ENCODE measurements around the gene MFSD6L. TPM values are rescaled to one million over a fixed set of nuclear protein-coding genes. Genes with fewer than 3 reads are reported as not detected.

Gene MFSD6L
- total RNA-seq, 1 experiment from 2014 or later = 2.1 TPM

- H3K4me3 Mint-ChIP-seq = no peak overlapping the region
- Histone ChIP-seq H2BK120ac (ENCODE audit: low read depth, low read length, poor library complexity, severe bottlenecking) (no peak overlapping the region), H3K23me2 (ENCODE audit: insufficient read length, low read depth, low read length, poor library complexity, severe bottlenecking) (no peaks in the 10 kb centered on the region), H3K27ac (ENCODE audit: insufficient read length, low read depth, low read length) (no peak overlapping the region), H3K4me2 (ENCODE audit: insufficient read depth, insufficient read length, low read length) (no peak overlapping the region), H4K20me1 (ENCODE audit: control insufficient read depth, insufficient read depth, insufficient read length) (no peaks in the 10 kb centered on the region), H3K79me1 (ENCODE audit: insufficient read depth, low read depth, low read length, poor library complexity, severe bottlenecking) (no peaks in the 10 kb centered on the region), H2BK12ac (ENCODE audit: insufficient read length, low read depth, low read length) (no peak overlapping the region), H3T11ph (ENCODE audit: low read length) (no peak overlapping the region), H2AK5ac (ENCODE audit: insufficient read length, low read length) (no peak overlapping the region), H2BK15ac (ENCODE audit: low read depth, low read length) (no peak overlapping the region), H3K9me3 (ENCODE audit: control insufficient read depth, low read depth, low read length) (no peaks in the 10 kb centered on the region), H2BK20ac (ENCODE audit: low read depth, low read length, poor library complexity, severe bottlenecking) (no peak overlapping the region), H4K91ac (ENCODE audit: insufficient read length, low read depth, low read length) (no peak overlapping the region), H3K9ac (ENCODE audit: extremely low read depth, insufficient read length, low read length) (no peak overlapping the region), H3K4me1 (ENCODE audit: insufficient read depth, low read length) (no peaks in the 10 kb centered on the region), H3K18ac (ENCODE audit: insufficient read length, low read depth, low read length) (no peak overlapping the region), H3K27me3 (ENCODE audit: insufficient read depth, low read length) (no peaks in the 10 kb centered on the region), H2BK5ac (ENCODE audit: insufficient read length, low read length) (no peak overlapping the region), H4K5ac (ENCODE audit: insufficient read length, low read depth, low read length) (no peak overlapping the region), H4K8ac (replicated peaks; ENCODE audit: insufficient read length, low read depth, low read length) (no peak overlapping the region), H3K79me2 (ENCODE audit: insufficient read depth, low read length) (no peaks in the 10 kb centered on the region), H3K23ac (ENCODE audit: insufficient read length, low read depth, low read length) (no peak overlapping the region), H3K56ac (ENCODE audit: insufficient read length, low read depth, low read length) (no peak overlapping the region), H3K4ac (ENCODE audit: low read depth, low read length) (no peak overlapping the region), H2AFZ (ENCODE audit: low read length) (no peak overlapping the region), H3K14ac (ENCODE audit: insufficient read depth, low read length) (no peak overlapping the region)
- H3K9me3 Mint-ChIP-seq = peaks cover 3 to 10% of the 10 kb centered on the region in 2 experiments; a peak in 3 of 5 replicates
- peaks cover 13% of the 10 kb centered on the region for H3K27me3 Mint-ChIP-seq (ENCODE audit: low read depth)
- WGBS (ENCODE audit: extremely low coverage, insufficient read length, low lambda C conversion rate) = no CpG with 5 or more reads among the region's 19 CpGs
- peaks cover 4 to 11% of the 10 kb centered on the region in 2 experiments; a peak in 3 of 4 replicates for H3K4me1 Mint-ChIP-seq
- DNase-seq = no peak
- no peaks in the 10 kb centered on the region; a peak in 1 of 7 replicates for H3K36me3 Mint-ChIP-seq (ENCODE audit: insufficient read depth in 1 of 3, low read depth in 3 of 3)
- no peak overlapping the region; a peak in 1 of 7 replicates for H3K27ac Mint-ChIP-seq
- no peak for TF ChIP-seq CTCF (conservative IDR thresholded peaks at IDR 0.05)
Observed at GRCh38 chr17:8826808-8827435, 27.8 kb upstream of the MFSD6L start.
